ENCODE measurements around the gene RPS6KA4. TPM values are rescaled to one million over a fixed set of nuclear protein-coding genes. Genes with fewer than 3 reads are reported as not detected.

The RPS6KA4 gene
- total RNA-seq, 1 experiment from 2014 or later, result 67.3 TPM

- no peak for ATAC-seq
These were observed 30.9 kb downstream of the RPS6KA4 start for GRCh38 chr11:64389851-64390250.

More at GRCh38 chr11:64389851-64390250, 30.9 kb downstream of the RPS6KA4 start:
- no TSS peak for BruUV-seq (replicated peaks)
- TF ChIP-seq CBX3 (IDR thresholded peaks at IDR 0.05; ENCODE audit: low read depth), result no peak
- no peak for TF ChIP-seq ELF1 (IDR thresholded peaks at IDR 0.05; ENCODE audit: borderline replicate concordance, low read depth)
- TF ChIP-seq JUND (IDR thresholded peaks at IDR 0.05), result no peak
- TF ChIP-seq CTCF (IDR thresholded peaks at IDR 0.05 in 2 of 3, conservative IDR thresholded peaks at IDR 0.05 in 1 of 3; ENCODE audit: borderline replicate concordance in 1 of 3, insufficient read depth in 1 of 3, low read depth in 2 of 3, low read length in 2 of 3), result no peak
- no peak for TF ChIP-seq YY1 (IDR thresholded peaks at IDR 0.05; ENCODE audit: extremely low read depth, insufficient replicate concordance, low read depth, low read length)
- no peak for TF ChIP-seq ATF3 (IDR thresholded peaks at IDR 0.05)
- no peak for TF ChIP-seq SRF (IDR thresholded peaks at IDR 0.05; ENCODE audit: low read depth)
- TF ChIP-seq TCF7L2 (IDR thresholded peaks at IDR 0.05; ENCODE audit: borderline replicate concordance, extremely low read depth, insufficient read depth, insufficient read length), result no peak
- TF ChIP-seq FOSL1 (IDR thresholded peaks at IDR 0.05; ENCODE audit: low read depth), result no peak
- TF ChIP-seq RAD21 (IDR thresholded peaks at IDR 0.05; ENCODE audit: low read depth), result no peak
- ChIA-PET RAD21 (ENCODE audit: low non-redundant PET in 1 of 2, low total read pairs in 2 of 2, uncharacterized antibody in 2 of 2, unreplicated experiment in 2 of 2) (no interaction called here), POLR2A (interaction anchor here (1.6 kb wide), 1 partner anchor 10 kb away, joined by 4 read pairs; no protein-coding TSS in a partner anchor), CTCF (no interaction called here)
- Histone ChIP-seq H3K9ac (ENCODE audit: low read length) (no peak overlapping the region), H3K27me3 (ENCODE audit: insufficient read depth, low read length) (no peaks in the 10 kb centered on the region), H3K79me2 (ENCODE audit: insufficient read depth, low read length) (no peaks in the 10 kb centered on the region), H3K27ac (ENCODE audit: low read depth, low read length) (no peak overlapping the region), H3K4me3 (replicated peaks in 1 of 2; ENCODE audit: low read depth in 1 of 2, low read length in 2 of 2) (no peak overlapping the region), H2AFZ (ENCODE audit: low read depth, low read length, poor library complexity, severe bottlenecking) (no peak overlapping the region), H3K36me3 (ENCODE audit: control insufficient read depth in 1 of 2, insufficient read depth in 2 of 2, low read length in 2 of 2) (no peaks in the 10 kb centered on the region), H3K9me3 (ENCODE audit: control insufficient read depth in 1 of 2, insufficient read depth in 1 of 2, low read depth in 1 of 2, low read length in 2 of 2) (no peaks in the 10 kb centered on the region), H4K20me1 (ENCODE audit: insufficient read depth) (no peaks in the 10 kb centered on the region), H3K9me2 (ENCODE audit: insufficient read depth) (no peaks in the 10 kb centered on the region), H3K4me1 (ENCODE audit: control insufficient read depth in 1 of 2, insufficient read depth in 2 of 2, low read length in 2 of 2) (peaks cover 0 to 18% of the 10 kb centered on the region in 2 experiments; a peak in 2 of 4 replicates), H3K4me2 (ENCODE audit: low read length) (no peak overlapping the region)
- intact Hi-C loops (cut with micrococcal nuclease), result no loop called here
- no peak for DNase-seq (ENCODE audit: low read depth, low spot score)

Data from HCT116 (cell line).